GM08714 (cell line): ENCODE data around the gene OR5D13.

Experiments
- H3K4me3 ChIP-seq: fragments of 200-500 bp; sonication (Bioruptor generic); 2 replicates; pipeline ENCODE4 v1.5.1; 2014; ENCODE audit warnings: mild to moderate bottlenecking, low read length, inconsistent platforms
- ZNF274 ChIP-seq: IDR thresholded peaks from 2 replicates; pipeline ENCODE4 v1.6.1; 2012; ENCODE audit warnings: mild to moderate bottlenecking, low read depth, low read length

Gene OR5D13

GRCh38 chr11:55773138-55773537 lies at the start of gene OR5D13:
Gene OR5D13 (plus strand): TSS chr11:55773438. CDS start chr11:55773438, 0 bp downstream.
- no peak within 1 kb of the TSS for H3K4me3 ChIP-seq
- no peak for TF ChIP-seq ZNF274

DNA sequence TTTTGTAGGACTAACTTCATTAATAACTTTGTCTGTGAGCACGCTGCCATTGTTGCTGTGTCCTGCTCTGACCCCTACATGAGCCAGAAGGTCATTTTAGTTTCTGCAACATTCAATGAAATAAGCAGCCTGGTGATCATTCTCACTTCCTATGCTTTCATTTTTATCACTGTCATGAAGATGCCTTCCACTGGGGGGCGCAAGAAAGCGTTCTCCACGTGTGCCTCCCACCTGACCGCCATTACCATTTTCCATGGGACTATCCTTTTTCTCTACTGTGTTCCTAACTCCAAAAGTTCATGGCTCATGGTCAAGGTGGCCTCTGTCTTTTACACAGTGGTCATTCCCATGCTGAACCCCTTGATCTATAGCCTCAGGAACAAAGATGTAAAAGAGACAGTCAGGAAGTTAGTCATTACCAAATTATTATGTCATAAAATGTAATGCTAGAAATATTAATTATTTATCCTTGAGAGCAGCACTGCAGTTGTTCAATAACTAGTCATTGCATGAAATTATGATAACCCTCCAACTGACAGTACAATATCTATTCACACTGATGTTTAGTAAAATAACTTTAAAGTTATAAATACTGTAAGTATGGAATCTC lies 46.4 kb upstream of the OR5D13 start:
- no peak for TF ChIP-seq ZNF274
- H3K4me3 ChIP-seq: no peak overlapping the region

DNA sequence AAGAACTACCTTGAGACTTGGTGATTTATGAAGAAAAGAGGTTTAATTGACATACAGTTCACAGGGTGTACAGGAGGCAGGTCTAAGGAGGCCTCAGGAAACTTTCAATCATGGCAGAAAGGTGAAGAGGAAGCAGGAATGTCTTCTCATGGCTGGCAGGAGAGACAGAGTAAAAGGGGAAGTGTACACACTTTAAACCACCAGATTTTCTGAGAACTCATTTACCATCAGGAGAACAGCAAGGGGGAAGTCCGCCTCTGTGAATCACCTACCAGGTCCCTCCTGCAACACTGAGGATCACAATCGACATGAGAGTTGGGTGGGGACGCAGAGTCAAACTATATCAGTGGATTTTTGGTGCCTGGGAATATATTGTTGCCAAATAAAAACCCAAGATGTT lies 40.3 kb upstream of the OR5D13 start:
- no peak for TF ChIP-seq ZNF274
- H3K4me3 ChIP-seq: no peak overlapping the region

DNA sequence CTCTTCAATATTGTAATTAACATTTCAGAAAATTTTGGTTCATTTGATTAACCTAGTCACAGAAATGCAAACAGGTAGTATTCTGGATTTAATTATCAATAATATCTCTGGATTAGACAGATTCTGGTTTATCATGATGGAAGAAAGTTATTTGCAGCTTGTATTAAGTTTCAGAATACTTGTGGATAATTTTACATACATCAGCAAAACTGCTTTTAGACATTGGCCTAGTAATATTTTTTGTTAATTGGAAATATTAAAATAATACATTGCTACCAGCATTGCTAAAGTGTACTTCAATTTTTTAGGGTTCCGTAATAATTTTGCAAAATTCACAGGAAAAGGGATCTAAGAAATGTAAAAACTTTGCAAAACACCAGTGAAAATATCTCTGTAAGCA lies 18.4 kb downstream of the OR5D13 start:
- TF ChIP-seq ZNF274: no peak

DNA sequence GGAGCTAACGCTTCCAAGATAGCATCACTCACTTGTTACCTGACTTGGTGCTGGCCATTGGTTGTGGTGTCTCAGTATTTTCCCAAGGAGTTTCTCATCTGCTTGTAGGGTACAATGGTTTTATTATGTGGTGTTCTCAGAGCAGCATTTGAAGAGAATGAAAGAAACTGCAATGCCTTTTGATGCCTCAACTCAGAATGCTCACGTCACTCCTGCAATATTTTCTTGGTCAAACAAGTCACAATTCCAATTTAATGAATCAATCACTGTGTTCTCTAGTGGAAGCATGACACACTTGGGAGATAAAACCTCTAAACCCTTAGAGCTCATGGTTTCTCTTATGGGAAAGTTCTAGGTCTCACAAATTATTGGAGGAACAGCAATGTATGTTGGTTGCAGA lies 20.1 kb downstream of the OR5D13 start:
- no peak overlapping the region for H3K4me3 ChIP-seq
- TF ChIP-seq ZNF274: no peak

More for the DNA sequence above, 18.4 kb downstream of the OR5D13 start:
- no peak overlapping the region for H3K4me3 ChIP-seq

DNA sequence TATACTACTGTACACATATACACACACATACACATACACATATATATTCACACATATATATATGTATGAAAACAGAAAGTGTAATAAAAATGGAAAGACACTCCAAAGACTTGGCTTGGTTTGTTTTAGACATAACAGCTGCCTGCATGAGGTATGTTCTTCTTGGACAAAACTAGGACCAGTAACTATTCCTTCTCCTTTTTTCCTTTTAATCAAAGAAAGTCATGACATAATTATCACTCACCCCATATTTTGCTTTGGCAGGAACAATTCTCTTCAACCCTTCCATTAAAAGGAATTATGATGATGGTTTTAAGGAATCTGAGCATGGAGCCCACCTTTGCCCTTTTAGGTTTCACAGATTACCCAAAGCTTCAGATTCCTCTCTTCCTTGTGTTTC lies 22.0 kb downstream of the OR5D13 start, which contains the start of gene OR5D14:
Gene OR5D14 (plus strand): TSS at position 301 of the 400 bp plus-strand sequence. CDS start 0 bp downstream, at position 301.
- TF ChIP-seq ZNF274: no peak
- no peak within 1 kb of the TSS for H3K4me3 ChIP-seq

GRCh38 chr11:55806248-55806647 lies 33.0 kb downstream of the OR5D13 start:
- TF ChIP-seq ZNF274: no peak
- no peak overlapping the region for H3K4me3 ChIP-seq

- TF ChIP-seq ZNF274: no peak
- no peak within 1 kb of the TSS for H3K4me3 ChIP-seq
These were observed 37.8 kb downstream of the OR5D13 start, which contains the start of gene OR5L1 for GRCh38 chr11:55811067-55811466. Gene OR5L1 (plus strand): TSS chr11:55811367. CDS start chr11:55811467, 100 bp downstream.

- H3K4me3 ChIP-seq: no peak within 1 kb of the TSS
- no peak for TF ChIP-seq ZNF274
These were observed 46.1 kb downstream of the OR5D13 start, which contains the start of gene OR5D18 for GRCh38 chr11:55819330-55819729. Gene OR5D18 (plus strand): TSS chr11:55819630. CDS start chr11:55819630, 0 bp downstream.
